Measurements from ENCODE around the gene PCSK5.

DNA sequence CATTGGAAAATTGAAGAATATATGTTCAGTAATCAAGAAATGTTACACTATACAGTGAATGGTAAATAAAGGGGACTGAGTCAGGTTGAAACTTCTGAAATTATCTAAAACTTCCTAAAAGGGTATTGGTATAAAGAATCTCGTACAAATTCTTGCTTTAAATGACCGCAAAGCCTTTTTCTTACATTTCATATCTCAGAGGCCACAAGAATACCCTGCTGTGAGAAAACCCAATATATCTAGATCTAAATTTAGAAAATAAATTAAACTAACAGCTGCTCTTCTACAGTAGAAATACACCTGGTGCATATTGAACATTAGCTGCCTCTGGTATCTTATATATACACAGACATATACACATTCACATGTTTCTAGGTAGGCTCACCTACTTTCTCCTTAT, 221.7 kb downstream of the PCSK5 start:
- no peak for TF ChIP-seq MAX (IDR thresholded peaks at IDR 0.05; ENCODE audit: insufficient read depth, insufficient read length)
- TF ChIP-seq, protein P1, sequence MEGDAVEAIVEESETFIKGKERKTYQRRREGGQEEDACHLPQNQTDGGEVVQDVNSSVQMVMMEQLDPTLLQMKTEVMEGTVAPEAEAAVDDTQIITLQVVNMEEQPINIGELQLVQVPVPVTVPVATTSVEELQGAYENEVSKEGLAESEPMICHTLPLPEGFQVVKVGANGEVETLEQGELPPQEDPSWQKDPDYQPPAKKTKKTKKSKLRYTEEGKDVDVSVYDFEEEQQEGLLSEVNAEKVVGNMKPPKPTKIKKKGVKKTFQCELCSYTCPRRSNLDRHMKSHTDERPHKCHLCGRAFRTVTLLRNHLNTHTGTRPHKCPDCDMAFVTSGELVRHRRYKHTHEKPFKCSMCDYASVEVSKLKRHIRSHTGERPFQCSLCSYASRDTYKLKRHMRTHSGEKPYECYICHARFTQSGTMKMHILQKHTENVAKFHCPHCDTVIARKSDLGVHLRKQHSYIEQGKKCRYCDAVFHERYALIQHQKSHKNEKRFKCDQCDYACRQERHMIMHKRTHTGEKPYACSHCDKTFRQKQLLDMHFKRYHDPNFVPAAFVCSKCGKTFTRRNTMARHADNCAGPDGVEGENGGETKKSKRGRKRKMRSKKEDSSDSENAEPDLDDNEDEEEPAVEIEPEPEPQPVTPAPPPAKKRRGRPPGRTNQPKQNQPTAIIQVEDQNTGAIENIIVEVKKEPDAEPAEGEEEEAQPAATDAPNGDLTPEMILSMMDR (IDR thresholded peaks at IDR 0.05; ENCODE audit: extremely low read depth in 1 of 2, insufficient read depth in 1 of 2, low read depth in 1 of 2, low read length in 2 of 2), result no peak
- TF ChIP-seq POLR2AphosphoS5 (IDR thresholded peaks at IDR 0.05; ENCODE audit: insufficient read depth, low read depth, low read length), result no peak
- no peak for TF ChIP-seq EZH2 (IDR thresholded peaks at IDR 0.05; ENCODE audit: borderline replicate concordance, low read depth, low read length, severe bottlenecking)
